Astrocyte of the hippocampus (primary cell): Measurements from ENCODE around the gene NTPCR.

Experiments used
- DNase-seq: peaks from one replicate; pipeline ENCODE4 v3.0.0; 2011; ENCODE audit warnings: low read depth, low spot score

Gene NTPCR

GRCh38 chr1:232962761-232963745 lies 12.6 kb downstream of the NTPCR start:
- peak; percentile 78 for DNase-seq

- no peak for DNase-seq
These were observed 14.2 kb downstream of the NTPCR start for GRCh38 chr1:232964601-232965000.

GRCh38 chr1:232965124-232965911 lies 14.9 kb downstream of the NTPCR start:
- DNase-seq, result no peak

GRCh38 chr1:232965912-232966217 lies 15.5 kb downstream of the NTPCR start:
- no peak for DNase-seq

GRCh38 chr1:232966663-232967062 lies 16.3 kb downstream of the NTPCR start:
- DNase-seq, result no peak

GRCh38 chr1:232968391-232968790 lies 18.0 kb downstream of the NTPCR start:
- DNase-seq, result no peak

DNA sequence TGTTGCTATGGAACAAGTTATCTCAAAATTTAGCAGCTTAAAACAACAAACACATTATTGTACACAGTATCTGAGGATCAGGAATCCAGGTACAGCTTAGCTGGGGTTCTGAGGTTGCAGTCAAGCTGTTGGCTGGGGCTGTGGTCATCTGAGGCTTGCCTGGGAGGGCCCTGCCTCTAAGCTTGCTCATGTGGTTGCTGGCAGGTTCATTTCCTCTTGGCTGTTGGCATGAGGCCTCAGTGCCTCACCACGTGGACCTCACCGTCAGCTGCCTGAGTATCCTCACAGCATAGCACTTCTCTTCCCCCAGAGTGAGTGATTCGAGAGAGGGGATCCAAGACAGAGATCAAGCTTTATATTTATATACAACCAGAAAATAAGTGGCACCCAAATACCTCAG lies 18.6 kb downstream of the NTPCR start:
- peak; percentile 90 for DNase-seq

DNA sequence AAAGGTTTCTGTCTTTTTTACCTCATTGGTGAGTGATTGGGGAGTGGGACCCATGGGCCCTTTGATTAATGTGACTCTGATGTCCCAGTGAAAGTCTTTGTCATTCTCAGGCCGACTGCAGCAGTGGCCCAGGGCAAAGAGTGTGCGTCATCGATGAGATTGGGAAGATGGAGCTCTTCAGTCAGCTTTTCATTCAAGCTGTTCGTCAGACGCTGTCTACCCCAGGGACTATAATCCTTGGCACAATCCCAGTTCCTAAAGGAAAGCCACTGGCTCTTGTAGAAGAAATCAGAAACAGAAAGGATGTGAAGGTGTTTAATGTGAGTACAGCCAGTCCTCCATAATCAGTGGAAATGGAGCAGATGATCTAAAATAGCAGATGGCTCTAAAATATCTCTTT lies 19.4 kb downstream of the NTPCR start:
- DNase-seq, result no peak

GRCh38 chr1:232970508-232970907 lies 20.1 kb downstream of the NTPCR start:
- DNase-seq, result no peak

GRCh38 chr1:232973652-232974611 lies 23.5 kb downstream of the NTPCR start:
- DNase-seq, result no peak

DNA sequence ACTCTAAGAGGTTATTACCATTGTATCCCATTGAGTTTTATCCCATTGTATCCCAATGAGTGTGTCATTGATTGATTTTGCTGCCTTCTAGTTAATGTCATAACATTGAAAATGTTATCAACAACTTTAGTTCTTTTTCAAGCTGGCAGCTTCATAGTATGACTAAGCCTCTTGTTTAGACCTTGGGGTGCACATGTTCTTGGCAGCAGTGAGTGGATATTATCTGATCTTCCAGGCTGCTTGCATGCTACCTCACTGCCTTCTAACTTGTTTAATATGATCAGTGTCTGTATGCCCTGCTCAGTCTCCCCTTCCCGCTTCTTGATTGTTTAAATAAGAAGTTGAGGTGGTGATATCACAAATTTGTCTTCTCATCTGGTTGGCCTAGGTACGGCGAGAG lies 24.6 kb downstream of the NTPCR start:
- peak; percentile 58 for DNase-seq

GRCh38 chr1:232978091-232978634 lies 27.8 kb downstream of the NTPCR start:
- DNase-seq, result no peak

DNA sequence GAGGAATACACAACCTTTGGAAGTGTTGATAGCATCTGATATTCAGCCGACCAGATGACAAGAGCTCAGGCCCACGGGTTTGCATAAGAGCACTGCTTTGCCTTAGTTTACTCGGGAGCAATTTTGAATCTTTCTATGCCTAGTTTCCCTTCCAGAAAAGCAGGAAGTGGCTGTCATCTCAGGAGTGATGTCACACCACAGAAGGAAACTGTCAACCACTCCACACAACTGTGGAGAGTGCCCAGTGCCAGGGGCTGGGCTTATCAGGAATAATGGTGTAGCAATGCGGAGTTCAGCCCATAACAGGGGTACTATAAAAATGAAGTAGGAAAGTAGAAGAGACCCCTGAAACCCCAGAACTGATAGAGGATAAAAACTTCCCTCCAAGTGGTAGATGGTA lies 28.4 kb downstream of the NTPCR start:
- no peak for DNase-seq

- DNase-seq, result no peak
These were observed 29.1 kb downstream of the NTPCR start for GRCh38 chr1:232979558-232979957.

DNA sequence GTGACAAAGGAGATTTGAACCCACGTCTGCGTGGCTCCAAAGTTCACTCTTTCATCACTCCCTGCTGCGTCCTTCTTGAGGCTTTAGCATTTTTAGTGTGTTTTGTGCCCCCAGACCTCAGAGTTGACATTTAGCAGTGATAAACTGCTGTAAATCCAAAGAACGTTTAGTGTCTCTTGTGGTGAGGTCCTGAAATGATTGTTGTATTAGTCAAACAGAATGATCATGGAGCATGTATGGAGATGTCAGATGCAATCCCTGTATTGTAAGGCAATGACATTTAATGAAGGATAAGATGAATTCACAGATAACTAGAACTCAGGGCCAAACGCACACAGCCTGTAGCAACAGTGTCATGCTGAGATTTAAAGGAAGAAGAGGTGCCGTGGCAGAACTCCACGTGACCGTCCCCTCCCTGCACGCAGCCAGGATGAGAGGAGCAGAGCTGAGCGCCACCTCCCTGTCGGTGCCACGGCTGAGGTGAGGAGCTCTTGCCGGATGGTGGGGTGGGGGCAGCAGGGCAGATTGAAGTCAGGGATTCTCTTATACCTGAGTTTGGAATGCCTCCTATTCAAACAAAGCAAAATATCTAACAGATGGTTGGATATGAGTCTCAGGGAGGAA lies 30.1 kb downstream of the NTPCR start:
- DNase-seq, result peak; percentile 29

DNA sequence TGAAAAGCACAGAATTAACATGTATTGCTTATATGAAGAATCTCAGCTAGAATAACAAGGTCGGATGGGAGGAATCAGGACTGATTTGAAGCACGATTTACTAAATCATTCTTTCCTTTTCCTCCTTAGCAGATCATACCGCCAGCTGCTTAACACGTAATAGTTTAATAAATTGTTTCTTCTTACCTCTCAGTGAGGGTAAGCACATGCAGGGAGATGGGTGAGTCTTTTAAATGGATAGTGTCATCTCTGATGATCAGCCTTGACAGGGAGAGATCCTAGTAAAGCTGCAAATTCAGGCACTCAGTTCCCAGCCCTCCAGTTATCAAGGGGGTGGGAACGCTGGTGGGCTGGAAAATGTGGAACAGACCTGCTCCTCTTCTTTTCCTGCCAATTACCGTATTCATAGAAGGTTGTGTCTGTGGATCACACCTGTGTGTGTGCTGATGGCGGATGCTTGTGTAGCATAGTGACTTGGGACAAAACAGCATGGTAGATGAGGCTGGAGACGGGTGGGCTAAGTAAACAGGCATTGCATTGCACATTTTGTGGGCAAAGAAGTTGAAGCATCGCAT lies 30.7 kb downstream of the NTPCR start:
- no peak for DNase-seq

DNA sequence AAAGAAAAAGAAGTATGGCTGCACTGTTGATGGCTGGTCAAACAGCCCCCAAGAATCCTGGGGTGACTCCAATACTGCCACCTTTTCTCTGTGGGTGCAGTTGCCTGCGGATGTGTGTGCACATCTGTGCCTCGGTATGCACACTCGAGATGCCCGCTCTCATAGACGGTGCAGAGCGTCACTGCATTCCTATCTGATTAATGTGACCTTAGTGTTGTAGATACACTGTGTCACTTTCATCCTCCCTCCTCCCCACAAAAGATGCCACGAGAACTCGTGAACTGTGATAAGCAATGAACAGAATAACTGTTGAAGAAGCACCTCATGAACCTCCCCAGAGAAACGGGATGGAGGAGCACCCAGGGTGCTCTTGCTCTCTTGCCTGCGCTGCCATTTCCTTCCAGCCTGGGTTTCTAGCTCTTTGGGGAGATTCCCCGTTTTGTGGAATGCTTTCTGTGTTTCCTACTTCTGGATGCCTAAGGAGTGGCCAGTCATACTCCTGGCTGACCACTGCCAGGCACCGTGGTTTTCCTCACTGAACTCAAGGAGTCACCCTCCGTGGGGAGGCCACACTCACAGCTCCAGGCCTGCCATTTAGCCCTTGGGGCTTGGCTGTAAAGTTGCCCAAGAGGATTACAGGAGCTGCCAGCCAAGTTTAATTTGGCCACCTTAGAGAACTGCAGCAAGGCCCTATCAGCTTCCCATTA lies 32.0 kb downstream of the NTPCR start:
- DNase-seq, result peak; percentile 78

DNA sequence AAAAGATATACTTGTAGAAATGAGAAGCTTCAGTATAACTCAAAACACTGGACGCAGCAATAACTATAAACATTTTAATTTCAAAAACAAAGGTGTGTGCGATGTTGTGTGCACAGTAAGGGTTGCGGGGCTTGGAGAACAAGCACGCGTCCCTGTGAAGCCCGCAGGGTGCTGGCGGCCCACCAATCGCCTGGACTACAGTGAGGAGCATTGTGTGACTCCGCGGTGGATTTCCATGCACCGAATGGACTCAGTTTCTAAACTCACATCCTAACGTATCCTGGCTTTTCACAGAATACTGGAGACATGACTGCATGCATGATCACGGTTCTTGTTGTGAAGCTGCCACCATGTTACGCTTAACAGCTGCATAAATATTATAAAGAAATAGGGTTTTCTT lies 33.0 kb downstream of the NTPCR start:
- no peak for DNase-seq

DNA sequence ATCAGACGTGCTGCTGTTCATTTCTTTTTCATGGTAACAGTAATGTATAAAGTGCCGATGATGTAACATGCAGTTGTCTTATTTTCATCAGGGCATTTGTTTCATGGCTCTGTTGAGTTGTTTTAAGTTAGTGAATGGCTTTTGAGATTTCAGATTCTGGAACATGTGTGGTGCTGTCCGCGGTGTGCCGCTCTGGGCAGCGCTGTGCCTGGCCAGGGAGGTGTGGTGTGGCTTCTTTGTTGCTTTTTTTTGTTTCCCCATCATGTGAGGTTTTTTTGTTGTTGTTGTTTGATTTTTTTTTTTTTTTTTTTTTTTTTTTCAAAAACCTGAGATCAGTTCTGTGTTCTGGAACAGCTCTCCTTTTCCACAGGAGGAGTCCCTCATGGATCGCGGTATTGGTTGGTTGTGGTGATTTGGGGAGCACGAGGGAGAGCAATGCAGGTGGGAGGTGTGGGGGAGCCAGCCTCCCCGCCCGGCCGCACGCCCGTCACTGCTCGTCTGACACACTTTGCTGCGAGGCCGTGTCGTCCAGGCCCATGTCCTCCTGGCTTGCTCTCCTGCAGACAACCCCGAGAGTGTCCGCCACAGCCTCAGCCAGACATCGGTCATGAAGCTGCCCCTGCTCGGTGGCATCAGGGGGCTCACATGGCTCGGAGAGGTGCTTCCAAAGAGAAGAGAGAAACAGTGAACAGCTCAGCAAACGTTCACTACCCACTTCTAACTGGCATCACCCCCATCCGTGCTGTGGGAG lies 33.6 kb downstream of the NTPCR start:
- no peak for DNase-seq
